ENCODE measurements around the gene LAMB4.

Gene LAMB4

GRCh38 chr7:108062250-108063014 lies 67.7 kb downstream of the LAMB4 start:
- TF ChIP-seq, protein P1, sequence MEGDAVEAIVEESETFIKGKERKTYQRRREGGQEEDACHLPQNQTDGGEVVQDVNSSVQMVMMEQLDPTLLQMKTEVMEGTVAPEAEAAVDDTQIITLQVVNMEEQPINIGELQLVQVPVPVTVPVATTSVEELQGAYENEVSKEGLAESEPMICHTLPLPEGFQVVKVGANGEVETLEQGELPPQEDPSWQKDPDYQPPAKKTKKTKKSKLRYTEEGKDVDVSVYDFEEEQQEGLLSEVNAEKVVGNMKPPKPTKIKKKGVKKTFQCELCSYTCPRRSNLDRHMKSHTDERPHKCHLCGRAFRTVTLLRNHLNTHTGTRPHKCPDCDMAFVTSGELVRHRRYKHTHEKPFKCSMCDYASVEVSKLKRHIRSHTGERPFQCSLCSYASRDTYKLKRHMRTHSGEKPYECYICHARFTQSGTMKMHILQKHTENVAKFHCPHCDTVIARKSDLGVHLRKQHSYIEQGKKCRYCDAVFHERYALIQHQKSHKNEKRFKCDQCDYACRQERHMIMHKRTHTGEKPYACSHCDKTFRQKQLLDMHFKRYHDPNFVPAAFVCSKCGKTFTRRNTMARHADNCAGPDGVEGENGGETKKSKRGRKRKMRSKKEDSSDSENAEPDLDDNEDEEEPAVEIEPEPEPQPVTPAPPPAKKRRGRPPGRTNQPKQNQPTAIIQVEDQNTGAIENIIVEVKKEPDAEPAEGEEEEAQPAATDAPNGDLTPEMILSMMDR (IDR thresholded peaks at IDR 0.05; ENCODE audit: control insufficient read depth, insufficient read depth, low read depth, low read length, missing control alignments): no peak
- no peak overlapping the region for H3K4me3 ChIP-seq (ENCODE audit: control insufficient read depth, low read depth, low read length)
- no peak for DNase-seq (ENCODE audit: low read depth)

GRCh38 chr7:108059526-108059925 lies 70.6 kb downstream of the LAMB4 start:
- no peak for DNase-seq (ENCODE audit: low read depth)
- TF ChIP-seq, protein P1 (IDR thresholded peaks at IDR 0.05; ENCODE audit: control insufficient read depth, insufficient read depth, low read depth, low read length, missing control alignments): no peak
- no peak overlapping the region for H3K4me3 ChIP-seq (ENCODE audit: control insufficient read depth, low read depth, low read length)

GRCh38 chr7:108057951-108058481 lies 72.1 kb downstream of the LAMB4 start:
- no peak overlapping the region for H3K4me3 ChIP-seq (ENCODE audit: control insufficient read depth, low read depth, low read length)
- DNase-seq (ENCODE audit: low read depth): no peak
- TF ChIP-seq, protein P1 (IDR thresholded peaks at IDR 0.05; ENCODE audit: control insufficient read depth, insufficient read depth, low read depth, low read length, missing control alignments): no peak

DNA sequence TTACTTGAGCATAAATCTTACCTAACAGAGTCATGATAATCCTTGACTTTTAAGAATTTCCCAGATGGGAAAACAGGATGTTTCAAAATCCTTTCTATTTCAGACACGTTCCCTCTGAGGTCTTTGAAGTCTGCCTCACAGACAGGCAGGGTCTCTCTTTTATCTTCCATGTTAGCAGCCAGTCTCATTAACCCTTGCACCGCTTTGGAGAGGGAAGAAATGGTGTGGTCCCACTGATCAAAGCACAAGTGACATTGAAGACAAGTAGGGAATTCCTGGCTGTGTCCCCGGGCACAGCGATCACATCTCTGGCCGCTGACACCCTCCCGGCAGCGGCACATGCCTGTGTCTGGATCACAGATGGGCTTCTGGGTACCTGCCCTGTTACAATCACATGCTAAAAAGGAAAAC lies 74.5 kb downstream of the LAMB4 start:
- DNase-seq (ENCODE audit: low read depth): no peak
- TF ChIP-seq, protein P1 (IDR thresholded peaks at IDR 0.05; ENCODE audit: control insufficient read depth, insufficient read depth, low read depth, low read length, missing control alignments): no peak
- H3K4me3 ChIP-seq (ENCODE audit: control insufficient read depth, low read depth, low read length): no peak overlapping the region

- DNase-seq (ENCODE audit: low read depth): no peak
- TF ChIP-seq, protein P1 (IDR thresholded peaks at IDR 0.05; ENCODE audit: control insufficient read depth, insufficient read depth, low read depth, low read length, missing control alignments): no peak
- H3K4me3 ChIP-seq (ENCODE audit: control insufficient read depth, low read depth, low read length): no peak overlapping the region
Measured at GRCh38 chr7:108054537-108054936, 75.6 kb downstream of the LAMB4 start.

GRCh38 chr7:108053250-108053649 lies 76.9 kb downstream of the LAMB4 start:
- no peak for DNase-seq (ENCODE audit: low read depth)
- H3K4me3 ChIP-seq (ENCODE audit: control insufficient read depth, low read depth, low read length): no peak overlapping the region
- TF ChIP-seq, protein P1 (IDR thresholded peaks at IDR 0.05; ENCODE audit: control insufficient read depth, insufficient read depth, low read depth, low read length, missing control alignments): no peak

Data from AG09309 (cell line).